ENCODE results near the gene POLR1G. TPM values are rescaled to one million over a fixed set of nuclear protein-coding genes. Genes with fewer than 3 reads are reported as not detected.
A peak's percentile ranks its signal among the peaks of the same experiment; 100 is the strongest.

Gene POLR1G
- total RNA-seq (2021): 43.4 and 48.7 TPM in 2 replicates
- long read RNA-seq, transcript CD3EAP-204 (2 exons, 1,061 nt): minor isoform, 13 of 118 reads
- long read RNA-seq, transcript CD3EAP-201 (3 exons, 3,286 nt): major isoform, 69 of 118 reads
- long read RNA-seq, transcript CD3EAP-202 (3 exons, 1,830 nt): minor isoform, 19 of 118 reads
- long read RNA-seq, partial matches to known transcripts: 2 of 118 reads
- long read RNA-seq, other reads (novel, unspliced or antisense): 15 of 118 reads

- Histone ChIP-seq H3K27ac (ENCODE audit: insufficient read length, low read depth, low read length) (peak within 1 kb of the TSS; percentile 75), H2BK120ac (ENCODE audit: low read depth, low read length, poor library complexity, severe bottlenecking) (peak within 1 kb of the TSS; percentile 98), H3K23ac (ENCODE audit: insufficient read length, low read depth, low read length) (no peak within 1 kb of the TSS), H3K9me3 (ENCODE audit: control insufficient read depth, low read depth, low read length) (no peaks in the 10 kb centered on the region), H2AFZ (ENCODE audit: low read length) (peak within 1 kb of the TSS; percentile 95), H4K8ac (replicated peaks; ENCODE audit: insufficient read length, low read depth, low read length) (no peak within 1 kb of the TSS), H3K56ac (ENCODE audit: insufficient read length, low read depth, low read length) (peak within 1 kb of the TSS; percentile 55), H3T11ph (ENCODE audit: low read length) (peak within 1 kb of the TSS; percentile 94), H3K79me1 (ENCODE audit: insufficient read depth, low read depth, low read length, poor library complexity, severe bottlenecking) (no peaks in the 10 kb centered on the region), H2BK20ac (ENCODE audit: low read depth, low read length, poor library complexity, severe bottlenecking) (no peak within 1 kb of the TSS), H2AK5ac (ENCODE audit: insufficient read length, low read length) (no peak within 1 kb of the TSS), H4K20me1 (ENCODE audit: control insufficient read depth, insufficient read depth, insufficient read length) (no peaks in the 10 kb centered on the region), H3K4ac (ENCODE audit: low read depth, low read length) (no peak within 1 kb of the TSS; the same call in 1 of the 2 replicates), H2BK5ac (ENCODE audit: insufficient read length, low read length) (peak within 1 kb of the TSS; percentile 84), H3K27me3 (ENCODE audit: insufficient read depth, low read length) (no peaks in the 10 kb centered on the region), H3K9ac (ENCODE audit: extremely low read depth, insufficient read length, low read length) (peak within 1 kb of the TSS; percentile 92), H3K14ac (ENCODE audit: insufficient read depth, low read length) (peak within 1 kb of the TSS; percentile 95), H3K79me2 (ENCODE audit: insufficient read depth, low read length) (no peaks in the 10 kb centered on the region; the same call in 1 of the 2 replicates), H4K91ac (ENCODE audit: insufficient read length, low read depth, low read length) (no peak within 1 kb of the TSS), H2BK15ac (ENCODE audit: low read depth, low read length) (no peak within 1 kb of the TSS), H3K18ac (ENCODE audit: insufficient read length, low read depth, low read length) (peak within 1 kb of the TSS; percentile 98), H3K23me2 (ENCODE audit: insufficient read length, low read depth, low read length, poor library complexity, severe bottlenecking) (peaks cover 18% of the 10 kb centered on the region), H3K4me2 (ENCODE audit: insufficient read depth, insufficient read length, low read length) (peak within 1 kb of the TSS; percentile 93), H2BK12ac (ENCODE audit: insufficient read length, low read depth, low read length) (peak within 1 kb of the TSS; percentile 88), H4K5ac (ENCODE audit: insufficient read length, low read depth, low read length) (no peak within 1 kb of the TSS), H3K4me1 (ENCODE audit: insufficient read depth, low read length) (peaks cover 7% of the 10 kb centered on the region; the same call in 1 of the 2 replicates)
- H3K4me1 Mint-ChIP-seq: peaks cover 21 to 30% of the 10 kb centered on the region in 2 experiments
- no CpG with 5 or more reads among the region's 51 CpGs for WGBS (ENCODE audit: extremely low coverage, insufficient read length, low lambda C conversion rate)
- peak; percentile 19; the same call in 2 of the 3 replicates for TF ChIP-seq CTCF (conservative IDR thresholded peaks at IDR 0.05)
- H3K36me3 Mint-ChIP-seq (ENCODE audit: insufficient read depth in 1 of 3, low read depth in 3 of 3): peaks cover 18 to 32% (median 27%) of the 10 kb centered on the region in 3 experiments; a peak in 6 of 7 replicates
- peaks cover 4% of the 10 kb centered on the region; the same call in 1 of the 2 replicates for H3K27me3 Mint-ChIP-seq (ENCODE audit: low read depth)
- peak within 1 kb of the TSS; percentile 99 to 100 (median 100) for H3K27ac Mint-ChIP-seq
- H3K9me3 Mint-ChIP-seq: no peaks in the 10 kb centered on the region; a peak in 1 of 5 replicates
- DNase-seq: peak; percentile 85
- H3K4me3 Mint-ChIP-seq: peak within 1 kb of the TSS; percentile 99
These were observed at the start of gene POLR1G for GRCh38 chr19:45406226-45407090. Gene POLR1G (plus strand): TSS chr19:45406644. CDS start chr19:45406697, 53 bp downstream.
